Stimulated activated CD8-positive, alpha-beta memory T cell treated with anti-CD3 and anti-CD28 coated beads, Interleukin-4, amount 100 ng/mL, for 48 hours (primary cell): ENCODE measurements around the gene HES2.
"Not testable (repeated sequence)": the region's sequence is repeated elsewhere in the genome, so short reads cannot be mapped to it uniquely, and the experiment has no call there.

ENCODE experiments used
- DNase-seq: peaks from one replicate; pipeline ENCODE4 v3.0.0-alpha.2; 2020

Gene HES2

GRCh38 chr1:6416295-6416656 is 3.4 kb downstream of the HES2 start:
- no peak for DNase-seq

- no peak for DNase-seq
These were observed 4.7 kb downstream of the HES2 start for GRCh38 chr1:6414881-6415626.

- DNase-seq = peak; percentile 69
These were observed 5.3 kb downstream of the HES2 start for GRCh38 chr1:6414443-6414844.

- DNase-seq = no peak
These were observed 6.8 kb downstream of the HES2 start for GRCh38 chr1:6412896-6413295.

- DNase-seq = no peak
These were observed 9.3 kb downstream of the HES2 start for GRCh38 chr1:6410248-6410893.

GRCh38 chr1:6409733-6410132 is 10.0 kb downstream of the HES2 start:
- DNase-seq = no peak

- no peak for DNase-seq
These were observed 10.7 kb downstream of the HES2 start for GRCh38 chr1:6409053-6409452.

GRCh38 chr1:6408023-6408422 is 11.7 kb downstream of the HES2 start:
- no peak for DNase-seq

- no peak for DNase-seq
These were observed 18.0 kb downstream of the HES2 start for GRCh38 chr1:6401673-6402072.

- no peak for DNase-seq
These were observed 20.4 kb downstream of the HES2 start for GRCh38 chr1:6399294-6399693.

GRCh38 chr1:6397844-6398441 is 21.8 kb downstream of the HES2 start:
- no peak for DNase-seq

- DNase-seq = no peak
These were observed 22.7 kb downstream of the HES2 start for GRCh38 chr1:6396998-6397397.

GRCh38 chr1:6395781-6396244 is 23.9 kb downstream of the HES2 start:
- DNase-seq = not testable (repeated sequence)

GRCh38 chr1:6395130-6395529 is 24.6 kb downstream of the HES2 start:
- not testable (repeated sequence) for DNase-seq

GRCh38 chr1:6393400-6394187 is 26.1 kb downstream of the HES2 start, which contains the start of gene ACOT7:
Gene ACOT7, minus strand, starts transcription at chr1:6393767. Its CDS starts 368 bp downstream, at chr1:6393399.
- DNase-seq = peak; percentile 92

- DNase-seq = no peak
These were observed 26.8 kb downstream of the HES2 start for GRCh38 chr1:6392809-6393399.

- DNase-seq = peak; percentile 38
These were observed 27.5 kb downstream of the HES2 start for GRCh38 chr1:6391951-6392808.

GRCh38 chr1:6389971-6390370 is 29.7 kb downstream of the HES2 start:
- DNase-seq = no peak

GRCh38 chr1:6386371-6386949 is 33.3 kb downstream of the HES2 start:
- no peak for DNase-seq

- DNase-seq = no peak
These were observed 34.1 kb downstream of the HES2 start for GRCh38 chr1:6385488-6386191.

GRCh38 chr1:6384962-6385361 is 34.8 kb downstream of the HES2 start:
- no peak for DNase-seq
